Fibroblast of skin of left quadriceps (primary cell): ENCODE data around the gene RAP1GAP.

Experiments
- DNase-seq, 2 experiments: peaks; one replicate each; pipeline ENCODE4 v3.0.0-alpha.2; 2013; ENCODE audit warnings: low read depth in 2 of 2

The RAP1GAP gene

DNA sequence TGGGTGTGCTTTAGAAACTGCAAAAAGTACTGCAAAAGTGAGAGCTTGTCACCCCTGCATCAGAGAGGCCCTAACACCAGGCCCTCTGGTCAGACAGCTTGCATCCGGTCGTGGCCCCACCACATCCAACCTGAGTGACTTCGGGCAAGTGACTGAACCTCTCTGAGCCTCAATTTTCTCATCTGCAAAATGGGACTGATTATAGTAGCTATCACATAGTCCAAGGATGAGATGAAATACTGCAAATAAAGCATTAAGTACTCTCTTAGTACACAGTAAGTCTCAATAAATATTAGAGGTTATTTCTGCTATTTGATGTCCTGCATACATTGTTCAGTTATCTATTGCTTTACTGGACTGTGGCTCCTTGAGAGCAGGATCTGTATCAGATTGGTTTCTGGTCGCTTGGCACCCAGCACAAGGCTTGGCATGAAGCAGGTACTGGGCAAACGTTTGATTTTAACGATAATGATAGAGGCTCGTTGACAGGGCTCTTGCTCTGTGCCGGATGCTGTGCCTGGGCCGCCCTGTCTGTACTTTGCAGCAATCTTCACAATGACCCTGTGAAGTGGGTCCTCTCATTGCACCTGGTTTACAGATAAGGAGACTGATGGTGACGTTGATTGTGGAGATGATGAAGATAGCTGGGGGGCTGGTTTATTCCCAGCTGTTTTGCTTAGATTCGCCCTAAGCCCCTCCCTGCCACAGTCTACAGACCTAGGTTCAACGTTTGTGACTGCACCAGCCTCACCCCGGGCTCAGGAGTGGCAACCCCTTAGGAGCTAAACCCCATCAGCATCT, 43.6 kb downstream of the RAP1GAP start:
- no peak for DNase-seq

DNA sequence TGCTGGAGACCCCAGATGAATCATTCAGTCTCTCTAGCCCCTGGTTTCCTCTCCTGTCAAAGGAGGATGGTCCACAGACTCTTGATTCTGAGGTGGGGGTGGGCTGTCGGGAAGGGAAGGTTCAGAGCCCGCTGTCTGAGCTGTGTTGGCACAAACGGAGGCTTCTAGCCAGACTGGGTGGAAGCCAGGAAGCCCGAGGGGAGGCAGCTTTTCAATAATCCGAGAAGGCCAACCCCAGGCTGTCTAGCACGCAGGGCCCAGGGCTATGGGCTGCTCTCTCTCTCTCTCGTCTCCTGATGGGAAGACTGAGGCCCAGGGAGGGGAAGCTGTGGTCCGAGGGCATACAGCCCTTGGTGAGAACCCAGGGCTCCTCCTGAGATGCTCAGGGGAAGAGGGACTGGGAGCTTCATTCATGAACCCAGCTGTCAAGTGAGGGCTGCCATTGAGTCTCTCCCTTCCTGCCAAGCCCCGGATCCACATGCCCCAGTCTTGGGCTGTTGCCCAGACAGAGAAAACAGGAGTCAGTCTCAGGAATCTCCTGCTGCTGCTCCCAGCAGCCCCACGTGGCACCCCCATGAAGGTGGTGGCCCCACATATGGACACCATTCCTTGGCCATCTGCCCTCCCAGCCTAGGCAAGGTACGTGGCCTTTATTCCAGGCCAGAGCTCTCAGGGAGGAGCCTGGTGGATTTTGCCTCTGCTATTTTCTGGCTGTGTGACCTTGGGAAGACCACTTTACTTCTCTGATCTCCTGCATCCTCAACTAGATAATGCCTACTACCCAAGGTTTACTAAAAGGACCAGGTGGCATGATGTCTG, 44.4 kb downstream of the RAP1GAP start:
- DNase-seq: no peak

DNA sequence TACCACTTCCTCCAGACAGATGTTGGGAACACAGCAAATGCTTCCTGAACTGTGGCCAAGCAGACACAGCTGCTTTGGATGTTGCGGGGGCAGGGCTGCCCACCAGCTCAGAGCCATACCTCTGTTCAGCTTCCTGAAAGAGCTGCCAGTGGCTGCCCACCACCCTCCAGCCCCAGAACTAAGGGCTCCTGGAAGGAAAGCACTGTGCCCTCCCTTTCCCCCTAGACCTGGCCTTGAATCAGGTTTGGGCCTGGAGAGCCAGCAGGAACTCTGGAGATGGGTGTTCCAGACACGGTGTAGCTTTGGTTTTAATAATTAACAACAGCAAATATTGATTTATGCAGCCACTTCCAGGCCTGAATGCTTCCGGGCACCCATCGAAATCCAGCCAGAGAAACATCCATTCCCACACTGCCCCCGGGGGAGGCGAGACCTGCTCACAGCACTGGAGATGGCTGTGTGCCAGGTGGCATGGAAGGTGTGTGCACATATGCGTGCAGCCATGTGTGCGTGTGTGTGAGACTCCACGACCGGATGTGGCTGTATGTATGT, 45.7 kb downstream of the RAP1GAP start:
- no peak for DNase-seq

- DNase-seq: no peak
Observed at GRCh38 chr1:21622466-21623315, 46.5 kb downstream of the RAP1GAP start.

DNA sequence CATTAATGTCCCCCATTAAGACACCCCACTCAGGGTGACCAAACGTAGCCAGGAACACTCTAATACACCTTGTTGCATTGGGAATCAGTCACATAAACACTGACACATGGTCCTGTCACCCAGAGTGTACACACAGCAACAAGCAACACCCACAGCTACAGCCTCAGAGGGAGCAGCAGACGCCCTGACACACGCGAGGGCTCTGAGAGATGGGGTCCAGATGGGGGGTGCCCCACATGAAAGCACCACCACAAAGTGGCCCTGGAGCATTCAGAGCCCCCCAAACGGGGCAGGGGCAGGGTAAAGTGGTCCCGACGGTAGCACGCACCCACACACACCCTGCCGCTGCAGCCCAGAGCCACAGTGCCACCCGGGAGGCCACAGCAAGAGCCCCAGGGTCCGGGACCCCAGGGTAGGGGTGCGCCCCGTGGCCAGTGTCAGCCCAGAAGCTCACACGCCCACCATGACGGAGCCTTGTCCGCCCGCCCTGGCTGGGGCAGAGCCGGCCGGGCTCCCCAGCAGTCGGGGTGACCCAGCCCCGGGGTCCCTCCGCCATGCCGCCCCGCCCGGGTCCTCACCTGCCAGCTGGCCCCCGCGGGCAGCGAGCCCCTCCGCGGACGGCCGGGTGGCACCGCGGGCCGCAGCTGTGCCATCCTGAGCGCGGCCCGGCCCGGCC, 47.3 kb downstream of the RAP1GAP start:
- DNase-seq: no peak

DNA sequence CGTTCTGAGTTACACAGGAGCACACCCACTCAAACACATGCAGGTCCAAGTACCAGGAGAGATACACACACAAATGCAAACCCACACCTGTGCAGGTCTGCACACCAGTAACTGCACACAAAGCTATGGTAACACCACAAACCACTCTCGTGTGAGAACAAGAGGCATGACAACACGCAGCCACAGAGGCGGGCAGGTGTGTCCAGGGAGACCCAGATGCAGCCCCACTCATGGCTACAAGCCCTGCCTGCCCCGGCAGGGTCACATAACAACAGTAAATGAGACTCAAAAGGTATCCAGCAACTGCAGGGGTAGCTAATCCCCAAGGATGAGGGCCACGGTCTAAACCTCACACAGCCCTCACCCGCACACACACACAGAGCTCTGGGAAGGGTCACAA, 48.1 kb downstream of the RAP1GAP start:
- DNase-seq: no peak

GRCh38 chr1:21620496-21620895, 48.7 kb downstream of the RAP1GAP start:
- no peak for DNase-seq

GRCh38 chr1:21620011-21620410, 49.1 kb downstream of the RAP1GAP start:
- DNase-seq: no peak

DNA sequence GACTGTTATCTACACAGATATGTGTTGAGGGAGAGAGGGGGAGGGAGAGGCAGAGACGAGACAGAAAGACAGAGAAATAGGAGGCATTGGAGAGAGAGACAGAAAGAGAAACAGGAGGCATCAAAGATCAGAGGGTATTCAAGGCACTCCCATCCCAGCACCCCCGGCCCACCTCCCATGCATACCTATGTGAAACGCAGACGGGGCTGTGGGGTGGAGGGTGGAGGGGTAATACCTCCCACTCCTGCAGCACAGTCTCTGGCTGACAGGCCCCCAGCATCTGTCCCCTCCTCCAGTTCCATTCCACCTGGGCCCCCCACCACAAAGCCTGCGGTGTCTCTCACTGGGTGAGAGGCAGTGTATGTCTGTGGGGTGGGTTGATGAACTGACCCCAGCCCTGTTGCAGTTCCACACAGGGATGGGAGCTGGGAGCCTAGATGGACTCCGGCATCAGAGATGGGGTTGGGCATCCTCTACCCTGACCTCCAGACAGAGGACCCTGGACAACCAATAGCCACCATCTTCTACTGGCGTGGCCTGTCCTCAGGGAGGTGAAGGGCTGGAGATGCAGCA, 49.7 kb downstream of the RAP1GAP start:
- DNase-seq: no peak

GRCh38 chr1:21618561-21619374, 50.4 kb downstream of the RAP1GAP start:
- DNase-seq: no peak

GRCh38 chr1:21618059-21618458, 51.1 kb downstream of the RAP1GAP start:
- no peak for DNase-seq

GRCh38 chr1:21617126-21617738, 51.9 kb downstream of the RAP1GAP start:
- no peak for DNase-seq

DNA sequence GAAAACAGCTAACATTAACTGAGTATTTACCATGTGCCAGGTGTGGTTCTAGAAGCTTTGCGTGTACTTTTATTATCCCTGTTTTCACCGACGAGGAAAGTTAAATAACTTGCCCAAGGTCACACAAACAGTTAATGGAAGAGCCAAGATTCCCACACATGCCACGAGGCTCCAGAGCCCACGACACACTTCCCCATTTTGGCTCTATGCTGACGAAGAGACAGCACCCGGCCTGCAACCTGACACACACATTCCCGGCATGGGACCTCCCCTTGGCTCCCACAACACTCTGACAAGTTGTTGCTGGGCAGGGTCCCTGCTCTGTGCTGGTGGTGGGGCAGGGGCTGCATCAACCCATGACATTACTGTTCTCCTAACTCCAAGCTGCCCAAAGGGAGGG, 52.8 kb downstream of the RAP1GAP start:
- no peak for DNase-seq

- no peak for DNase-seq
Observed at GRCh38 chr1:21614419-21615115, 54.6 kb downstream of the RAP1GAP start.

- no peak for DNase-seq
Observed at GRCh38 chr1:21613072-21613867, 55.9 kb downstream of the RAP1GAP start.

DNA sequence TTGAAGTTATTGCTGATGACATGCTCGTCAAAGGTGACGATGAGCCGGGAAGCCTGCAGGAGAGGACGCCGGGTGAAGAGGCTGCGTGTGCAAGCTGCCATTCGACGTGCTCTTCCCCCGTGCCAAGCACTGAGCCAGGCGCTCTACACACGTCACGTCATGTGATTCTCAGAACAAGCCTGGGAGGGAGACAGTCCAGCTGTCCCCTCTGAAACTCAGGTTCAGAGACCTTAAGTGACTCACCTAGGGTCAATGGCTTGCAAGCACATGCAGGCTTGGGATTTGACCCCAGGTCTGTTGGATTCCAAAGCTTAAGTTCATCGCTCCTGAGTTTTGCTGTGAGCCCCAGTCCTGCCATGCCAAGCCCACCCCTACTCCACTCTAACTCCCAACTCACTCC, 57.1 kb downstream of the RAP1GAP start:
- no peak for DNase-seq

- no peak for DNase-seq
Observed at GRCh38 chr1:21610989-21611785, 58.0 kb downstream of the RAP1GAP start.
